Lower leg skin (tissue), 4 donors: ENCODE data around the gene RHCE. TPM values are rescaled to one million over a fixed set of nuclear protein-coding genes. Genes with fewer than 3 reads are reported as not detected.

Source experiments
- DNase-seq, 2 donors: peaks; one replicate each; pipeline ENCODE4 v3.0.0-alpha.2; 2019; ENCODE audit warnings: low spot score in 2 of 2
- H3K4me3 ChIP-seq: fragments of 200-600 bp; sonication (generic); 2 replicates; pipeline ENCODE4 v1.5.1; 2017; ENCODE audit warnings: mild to moderate bottlenecking, low read depth; ENCODE audit not compliant: poor library complexity, severe bottlenecking
- CTCF ChIP-seq, 3 donors: fragments of 450-650 bp; IDR thresholded peaks; one replicate each; pipeline ENCODE4 v1.5.1; 2016; ENCODE audit warnings: antibody characterized with exemption in 3 of 3, mild to moderate bottlenecking in 3 of 3, moderate library complexity in 2 of 3
- POLR2A ChIP-seq, 2 donors: fragments of 450-650 bp; IDR thresholded peaks; one replicate each; pipeline ENCODE4 v1.6.1; 2016 to 2017; ENCODE audit warnings: antibody characterized with exemption in 2 of 2, mild to moderate bottlenecking in 1 of 2, moderate library complexity in 1 of 2
- WGBS, 2 donors: methylation state at CpG; one replicate each; pipeline ENCODE4 v1.1.5; 2018; 5-methylcytosine and 5-hydroxymethylcytosine counted together
- intact Hi-C: fragments of 100-400 bp; cut with DNase I; formaldehyde crosslinking; loops from one replicate; pipeline ENCODE4 v1.15.0; 2023; ENCODE audit warnings: low total_unique reads
- total RNA-seq, 4 donors: library from RNA; depleted of rRNA; stranded (reverse); fragments of >200 nt; gene quantifications; one replicate each; pipeline ENCODE4 v1.1.0, GENCODE V29; 2016

Gene RHCE
- total RNA-seq, 4 donors from 2014 or later, result 0.16 to 1.4 (median 0.61) TPM; not detected in 1

GRCh38 chr1:25430967-25431881 is 10.6 kb upstream of the RHCE start:
- 0% methylated on average over 4 to 25 of the region's 89 CpGs for WGBS, 2 donors
- peak overlapping the region; percentile 92 for H3K4me3 ChIP-seq
- no peak for DNase-seq
- intact Hi-C loops, result no loop called here
- TF ChIP-seq CTCF (IDR thresholded peaks at IDR 0.05), result no peak
- TF ChIP-seq POLR2A (IDR thresholded peaks at IDR 0.05), result no peak

- TF ChIP-seq CTCF (IDR thresholded peaks at IDR 0.05) (no peak), POLR2A (IDR thresholded peaks at IDR 0.05) (peak in 1 of 2 donors; percentile 28)
- intact Hi-C loops, result no loop called here
- H3K4me3 ChIP-seq, result peak within 1 kb of the TSS; percentile 92
- peak; percentile 96 to 99 for DNase-seq
- WGBS, 2 donors, result 0% methylated on average over 41 of the region's 87 CpGs
Measured at GRCh38 chr1:25430073-25430966, 9.7 kb upstream of the RHCE start, which contains the start of gene MACO1. TSS of gene MACO1 (plus strand) at chr1:25430897. CDS start at chr1:25431099, 202 bp downstream.

GRCh38 chr1:25428475-25429166 is 8.0 kb upstream of the RHCE start:
- WGBS, 2 donors, result 90 to 95% methylated on average over 7 of the region's 7 CpGs
- intact Hi-C loops, result no loop called here
- TF ChIP-seq CTCF (IDR thresholded peaks at IDR 0.05) (no peak), POLR2A (IDR thresholded peaks at IDR 0.05) (no peak)
- H3K4me3 ChIP-seq, result no peak overlapping the region
- no peak for DNase-seq

- WGBS, 2 donors, result 96 to 100% methylated on average over 1 of the region's 1 CpG
- H3K4me3 ChIP-seq, result no peak overlapping the region
- TF ChIP-seq CTCF (IDR thresholded peaks at IDR 0.05) (no peak), POLR2A (IDR thresholded peaks at IDR 0.05) (no peak)
- intact Hi-C loops, result no loop called here
- DNase-seq, result no peak
Measured at GRCh38 chr1:25427696-25428095, 7.1 kb upstream of the RHCE start.
